Transverse colon (tissue), 4 donors: ENCODE data around the gene ASGR1. TPM values are rescaled to one million over a fixed set of nuclear protein-coding genes. Genes with fewer than 3 reads are reported as not detected.
"Not testable (repeated sequence)": the region's sequence is repeated elsewhere in the genome, so short reads cannot be mapped to it uniquely, and the experiment has no call there.

Experiments
- DNase-seq: peaks from one replicate; pipeline ENCODE4 v3.0.0-alpha.2; 2019
- H3K27ac ChIP-seq, 4 donors: fragments of 200-600 bp; sonication (generic); 2 replicates each; pipeline ENCODE4 v1.5.1; 2016 to 2018; ENCODE audit warnings: inconsistent platforms in 4 of 4
- H3K27me3 ChIP-seq: fragments of 200-600 bp; sonication (generic); 2 replicates; pipeline ENCODE4 v1.5.1; 2017; ENCODE audit warnings: inconsistent platforms
- H3K36me3 ChIP-seq, 4 donors: fragments of 200-600 bp; sonication (generic); 2 replicates each; pipeline ENCODE4 v1.5.1; 2017 to 2019; ENCODE audit warnings: inconsistent platforms in 4 of 4
- H3K4me1 ChIP-seq, 4 donors: fragments of 200-600 bp; sonication (generic); 2 replicates each; pipeline ENCODE4 v1.5.1; 2017 to 2020; ENCODE audit warnings: inconsistent platforms in 4 of 4
- H3K4me3 ChIP-seq, 4 donors: fragments of 200-600 bp; sonication (generic); 1 replicate in 1 of 4; 2 replicates in 3 of 4; pipeline versions ENCODE4 v1.5.1 to v1.6.1; 2017 to 2019; ENCODE audit warnings: inconsistent platforms in 4 of 4
- H3K9me3 ChIP-seq, 2 donors: fragments of 200-600 bp; sonication (generic); 2 replicates each; pipeline ENCODE4 v1.5.1; 2017 to 2019; ENCODE audit warnings: inconsistent platforms in 2 of 2
- EP300 ChIP-seq: sonication (generic); formaldehyde crosslinking; IDR thresholded peaks from one replicate; pipeline ENCODE4 v1.6.1; 2017; ENCODE audit warnings: antibody characterized with exemption, low read depth
- POLR2A ChIP-seq: fragments of 450-650 bp; IDR thresholded peaks from one replicate; pipeline ENCODE4 v1.6.1; 2016; ENCODE audit warnings: antibody characterized with exemption, mild to moderate bottlenecking, moderate library complexity
- POLR2AphosphoS5 ChIP-seq, 3 donors: sonication (generic); formaldehyde crosslinking; IDR thresholded peaks; one replicate each; pipeline ENCODE4 v1.6.1; 2016; ENCODE audit warnings: antibody characterized with exemption in 3 of 3
- WGBS, 2 donors: methylation state at CpG; one replicate each; pipeline ENCODE4 v1.1.5; 2018; ENCODE audit warnings: low coverage in 1 of 2; 5-methylcytosine and 5-hydroxymethylcytosine counted together
- in situ Hi-C, 4 donors: fragments of 200-750 bp; cut with MboI; loops; one replicate each; pipeline versions ENCODE4 v1.15.0 to v1.15.1; 2017; ENCODE audit warnings: low sequenced_read_pairs in 3 of 4, low pct_ligation_motif_present in 1 of 4, low pct_unique_long_range_greater_than_20kb in 1 of 4
- intact Hi-C: fragments of 100-400 bp; cut with DNase I; formaldehyde crosslinking; loops from one replicate; pipeline ENCODE4 v1.15.1; 2023; ENCODE audit warnings: low total_unique reads
- total RNA-seq, 4 donors: library from RNA; depleted of rRNA; stranded (reverse); fragments of >200 nt; gene quantifications; one replicate each; pipeline ENCODE4 v1.1.0, GENCODE V29; 2016
- TF ChIP-seq, protein P1 (sequence below), 5 experiments: fragments of 200-600 bp in 3 of 5; fragments of 450-650 bp in 2 of 5; sonication (generic) in 3 of 5; IDR thresholded peaks; 1 replicate in 2 of 5; 2 replicates in 3 of 5; pipeline ENCODE4 v1.5.1; 2016 to 2017; ENCODE audit warnings: antibody characterized with exemption in 5 of 5, inconsistent platforms in 3 of 5, mild to moderate bottlenecking in 2 of 5, moderate library complexity in 1 of 5

ASGR1 gene
- total RNA-seq, 4 donors from 2014 or later = 0.48 to 0.82 TPM; not detected in 2

DNA sequence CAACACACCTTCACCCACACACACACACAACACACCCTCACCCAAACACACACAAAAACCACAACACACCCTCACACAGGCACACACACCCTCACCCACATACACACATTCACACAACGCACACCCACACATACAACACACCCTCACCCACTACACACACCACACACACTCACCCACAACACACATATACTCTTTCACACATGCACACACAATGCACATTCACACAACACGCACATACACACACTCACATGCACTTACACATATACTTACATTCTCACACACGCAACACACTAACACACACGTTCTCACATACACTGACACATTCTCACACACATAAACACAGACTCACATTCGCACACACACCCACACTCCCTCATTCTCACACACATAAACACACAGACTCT, 3.8 kb downstream of the ASGR1 start:
- H3K4me1 ChIP-seq = peaks cover 3 to 15% (median 14%) of the 10 kb centered on the region in 4 donors
- in situ Hi-C loops (no loop called here), intact Hi-C loops (no loop called here)
- H3K27me3 ChIP-seq = peaks cover 16% of the 10 kb centered on the region
- no peak for DNase-seq
- H3K9me3 ChIP-seq = no peaks in the 10 kb centered on the region
- 79 to 93% methylated on average over 5 of the region's 5 CpGs for WGBS, 2 donors
- TF ChIP-seq, protein P1, sequence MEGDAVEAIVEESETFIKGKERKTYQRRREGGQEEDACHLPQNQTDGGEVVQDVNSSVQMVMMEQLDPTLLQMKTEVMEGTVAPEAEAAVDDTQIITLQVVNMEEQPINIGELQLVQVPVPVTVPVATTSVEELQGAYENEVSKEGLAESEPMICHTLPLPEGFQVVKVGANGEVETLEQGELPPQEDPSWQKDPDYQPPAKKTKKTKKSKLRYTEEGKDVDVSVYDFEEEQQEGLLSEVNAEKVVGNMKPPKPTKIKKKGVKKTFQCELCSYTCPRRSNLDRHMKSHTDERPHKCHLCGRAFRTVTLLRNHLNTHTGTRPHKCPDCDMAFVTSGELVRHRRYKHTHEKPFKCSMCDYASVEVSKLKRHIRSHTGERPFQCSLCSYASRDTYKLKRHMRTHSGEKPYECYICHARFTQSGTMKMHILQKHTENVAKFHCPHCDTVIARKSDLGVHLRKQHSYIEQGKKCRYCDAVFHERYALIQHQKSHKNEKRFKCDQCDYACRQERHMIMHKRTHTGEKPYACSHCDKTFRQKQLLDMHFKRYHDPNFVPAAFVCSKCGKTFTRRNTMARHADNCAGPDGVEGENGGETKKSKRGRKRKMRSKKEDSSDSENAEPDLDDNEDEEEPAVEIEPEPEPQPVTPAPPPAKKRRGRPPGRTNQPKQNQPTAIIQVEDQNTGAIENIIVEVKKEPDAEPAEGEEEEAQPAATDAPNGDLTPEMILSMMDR (IDR thresholded peaks at IDR 0.05) = no peak
- TF ChIP-seq EP300 (no peak), POLR2A (no peak), POLR2AphosphoS5 (IDR thresholded peaks at IDR 0.05) (no peak)
- no peak overlapping the region for H3K27ac ChIP-seq
- H3K4me3 ChIP-seq = no peak overlapping the region
- no peaks in the 10 kb centered on the region for H3K36me3 ChIP-seq

DNA sequence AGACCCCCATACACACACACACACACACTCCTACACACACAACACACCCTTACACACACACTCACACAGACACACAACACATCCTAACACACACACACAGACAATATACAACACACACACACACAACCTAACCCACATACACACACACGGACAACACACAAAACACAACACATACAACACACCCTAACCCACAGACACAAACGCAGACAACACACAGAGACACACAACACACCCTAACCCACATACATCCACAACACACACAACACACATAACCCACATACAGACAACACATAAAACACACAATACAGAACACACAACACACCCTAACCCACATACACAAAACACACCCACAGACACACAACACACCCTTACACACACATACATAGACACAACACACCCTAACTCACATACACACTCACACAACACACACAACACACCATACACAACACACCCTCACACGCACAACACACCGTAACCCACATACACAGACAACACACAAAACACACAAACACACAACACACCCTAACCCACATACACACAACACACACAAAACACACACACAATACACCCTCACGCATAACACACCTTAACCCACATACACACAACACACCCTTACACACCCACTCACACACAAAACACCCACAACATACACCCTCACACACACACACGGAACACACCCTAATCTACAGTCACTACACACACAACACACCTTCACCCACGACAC, 4.4 kb downstream of the ASGR1 start:
- Histone ChIP-seq H3K9me3 (no peaks in the 10 kb centered on the region), H3K36me3 (no peaks in the 10 kb centered on the region), H3K4me3 (no peak overlapping the region), H3K4me1 (peaks cover 3 to 15% (median 14%) of the 10 kb centered on the region in 4 donors), H3K27ac (no peak overlapping the region), H3K27me3 (peaks cover 16% of the 10 kb centered on the region)
- no peak for DNase-seq
- TF ChIP-seq EP300 (no peak), POLR2A (no peak), POLR2AphosphoS5 (IDR thresholded peaks at IDR 0.05) (no peak)
- TF ChIP-seq, protein P1 (IDR thresholded peaks at IDR 0.05) = no peak
- in situ Hi-C loops = loop anchor here in 1 of 4 donors (25.0 kb wide), 1 partner anchor 262 kb away; no protein-coding TSS in a partner anchor
- intact Hi-C loops = loop anchor here (5.0 kb wide), 1 partner anchor 267 kb away; no protein-coding TSS in a partner anchor
- WGBS, 2 donors = 59 to 77% methylated on average over 6 to 7 of the region's 7 CpGs

DNA sequence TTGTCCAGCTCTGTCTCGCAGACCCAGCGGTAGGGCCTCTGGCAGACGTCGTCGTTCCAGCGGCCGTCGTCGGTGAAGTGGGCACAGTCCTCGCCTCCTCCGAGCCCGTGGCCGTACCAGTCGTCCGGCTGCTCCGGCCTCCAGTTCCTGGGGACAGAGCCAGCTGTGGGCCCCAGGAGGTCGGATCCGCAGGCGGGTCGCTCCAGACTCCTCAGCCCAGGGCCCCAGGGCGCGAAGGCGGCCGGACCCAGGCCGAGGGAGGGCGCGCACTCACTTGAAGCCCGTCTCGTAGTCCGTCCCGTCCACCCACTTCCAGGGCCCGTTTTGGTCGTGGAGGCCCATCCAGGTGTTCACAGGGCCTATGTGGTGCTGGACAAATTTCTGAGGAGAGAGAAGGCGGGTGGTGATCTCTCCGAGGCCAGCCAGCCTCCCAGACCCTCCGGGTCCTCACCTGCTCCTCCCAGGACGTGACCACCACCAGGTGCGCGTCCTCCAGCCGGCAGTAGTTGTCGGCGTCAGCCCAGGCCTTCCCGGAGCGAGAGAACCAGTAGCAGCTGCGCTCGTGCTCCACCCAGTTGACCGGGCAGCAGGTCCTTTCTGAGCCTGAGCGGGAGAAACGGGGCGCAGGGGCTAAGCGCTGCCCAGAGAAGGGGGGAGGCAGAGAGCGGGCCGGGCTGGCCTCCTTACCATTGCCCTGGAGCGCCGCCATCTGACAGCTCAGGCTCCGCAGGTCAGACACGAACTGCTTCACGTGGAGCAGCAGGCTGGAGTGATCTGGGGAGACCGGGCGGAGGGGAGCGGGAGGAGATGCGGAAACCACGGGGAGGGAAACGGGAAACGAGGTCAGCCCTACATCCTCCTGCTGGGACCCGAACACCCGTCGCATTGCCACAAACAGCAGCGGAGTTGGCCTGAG, 5.2 kb downstream of the ASGR1 start:
- Histone ChIP-seq H3K9me3 (no peaks in the 10 kb centered on the region), H3K36me3 (no peaks in the 10 kb centered on the region), H3K4me1 (peaks cover 3 to 15% (median 14%) of the 10 kb centered on the region in 4 donors), H3K4me3 (no peak overlapping the region), H3K27me3 (peaks cover 16% of the 10 kb centered on the region), H3K27ac (no peak overlapping the region)
- in situ Hi-C loops = loop anchor here in 1 of 4 donors (25.0 kb wide), 1 partner anchor 262 kb away; no protein-coding TSS in a partner anchor
- intact Hi-C loops = loop anchor here (5.0 kb wide), 1 partner anchor 267 kb away; no protein-coding TSS in a partner anchor
- 72% methylated on average over 50 of the region's 69 CpGs; no CpG with 5 or more reads in 1 of the 2 donors for WGBS, 2 donors
- peak; percentile 50 for DNase-seq
- TF ChIP-seq EP300 (no peak), POLR2A (no peak), POLR2AphosphoS5 (IDR thresholded peaks at IDR 0.05) (no peak)
- TF ChIP-seq, protein P1 (IDR thresholded peaks at IDR 0.05) = no peak

DNA sequence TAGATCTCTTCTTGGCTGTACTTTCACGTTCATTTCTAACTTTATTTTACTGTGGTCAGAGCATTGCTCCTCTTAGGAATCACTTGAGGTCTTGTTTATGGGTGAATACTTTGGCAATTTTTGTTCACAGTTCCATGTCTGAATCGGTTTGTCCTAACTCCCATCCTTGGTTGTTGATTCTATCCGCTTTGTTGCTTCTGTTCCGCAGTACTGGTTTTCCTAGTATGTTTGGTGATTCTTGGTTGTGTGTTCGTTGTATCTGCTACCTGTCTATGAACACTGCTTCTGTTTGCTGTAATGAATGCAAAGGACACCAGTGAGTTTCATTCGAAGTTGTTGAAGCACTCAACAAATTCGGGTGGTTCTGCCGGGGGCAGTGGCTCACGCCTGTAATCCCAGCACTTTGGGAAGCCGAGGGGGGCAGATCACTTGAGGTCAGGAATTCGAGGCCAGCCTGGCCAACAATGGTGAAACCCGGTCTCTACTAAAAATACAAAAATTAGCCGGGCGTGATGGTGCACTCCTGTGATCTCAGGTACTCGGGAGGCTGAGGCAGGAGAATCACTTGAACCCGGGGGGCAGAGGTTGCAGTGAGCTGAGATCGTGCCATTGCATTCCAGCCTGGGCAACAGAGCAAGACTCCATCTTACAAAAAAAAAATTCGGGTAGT, 6.5 kb downstream of the ASGR1 start:
- H3K4me1 ChIP-seq, DNase-seq, H3K27ac ChIP-seq, H3K27me3 ChIP-seq, H3K36me3 ChIP-seq, H3K9me3 ChIP-seq, H3K4me3 ChIP-seq: not testable (repeated sequence)
- in situ Hi-C loops = loop anchor here in 1 of 4 donors (25.0 kb wide), 1 partner anchor 260 kb away; no protein-coding TSS in a partner anchor
- intact Hi-C loops = loop anchor here (5.0 kb wide), 1 partner anchor 265 kb away; no protein-coding TSS in a partner anchor
- WGBS, 2 donors = 85 to 91% methylated on average over 6 to 18 of the region's 18 CpGs

DNA sequence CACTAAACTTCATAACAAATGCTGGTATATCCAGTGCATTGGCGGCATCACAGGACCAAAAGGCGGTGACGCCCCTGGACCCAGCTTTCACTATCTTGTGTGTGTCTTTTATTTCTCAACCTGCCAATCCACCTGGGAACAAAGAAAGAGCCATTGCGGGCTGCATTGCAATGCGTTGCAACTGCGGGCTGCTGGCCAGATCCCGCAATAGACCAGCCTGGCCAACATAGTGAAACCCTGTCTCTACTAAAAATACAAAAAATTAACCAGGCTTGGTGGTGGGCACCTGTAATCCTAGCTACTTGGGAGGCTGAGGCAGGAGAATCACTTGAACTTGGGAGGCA, 9.6 kb downstream of the ASGR1 start:
- H3K4me3 ChIP-seq, intact Hi-C loops, H3K36me3 ChIP-seq, H3K9me3 ChIP-seq, H3K4me1 ChIP-seq, H3K27me3 ChIP-seq, H3K27ac ChIP-seq, DNase-seq: not testable (repeated sequence)
- in situ Hi-C loops = loop anchor here in 1 of 4 donors (25.0 kb wide), 1 partner anchor 257 kb away; no protein-coding TSS in a partner anchor
- WGBS, 2 donors = 96% methylated on average over 7 of the region's 7 CpGs; no CpG with 5 or more reads in 1 of the 2 donors

DNA sequence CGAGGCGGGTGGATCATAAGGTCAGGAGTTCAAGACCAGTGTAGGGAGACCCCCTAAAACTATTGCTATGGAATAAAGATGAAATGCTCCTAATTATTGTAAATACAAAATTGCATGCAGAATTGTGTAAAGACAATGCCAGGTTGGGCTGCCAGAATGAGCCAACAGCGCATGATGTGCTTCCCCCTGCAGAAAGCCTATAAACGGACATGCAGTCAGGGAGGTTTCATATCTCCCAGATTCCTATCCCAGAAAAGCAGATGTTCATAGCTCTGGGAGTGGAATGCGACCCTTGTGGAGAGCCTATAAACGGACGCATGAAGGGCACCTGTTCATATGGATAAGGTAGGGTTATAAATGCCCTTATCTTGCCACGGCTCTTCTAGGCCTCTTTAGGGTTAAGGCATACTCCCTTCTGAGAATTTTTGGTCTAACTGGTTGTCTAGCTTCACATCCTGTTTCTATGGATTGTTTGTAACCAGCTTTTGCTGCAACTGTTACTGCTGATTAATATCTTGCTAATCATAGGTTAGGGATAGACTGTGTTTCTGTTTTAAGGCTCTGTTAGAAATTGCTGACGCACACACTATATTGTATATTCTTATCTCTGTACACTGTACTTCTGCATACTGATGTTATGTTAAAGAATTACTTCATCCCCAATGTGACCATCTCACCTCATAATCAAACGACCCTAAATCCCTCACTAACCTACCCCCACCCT, 10.2 kb downstream of the ASGR1 start:
- H3K27me3 ChIP-seq, intact Hi-C loops, H3K36me3 ChIP-seq, DNase-seq, H3K4me1 ChIP-seq, H3K4me3 ChIP-seq, H3K27ac ChIP-seq, H3K9me3 ChIP-seq: not testable (repeated sequence)
- in situ Hi-C loops = loop anchor here in 1 of 4 donors (25.0 kb wide), 1 partner anchor 257 kb away; no protein-coding TSS in a partner anchor
- 77 to 84% methylated on average over 6 to 10 of the region's 10 CpGs for WGBS, 2 donors
